AG08395 (cell line): Measurements from ENCODE around the gene SPATS2.
"Not testable (repeated sequence)": the region's sequence is repeated elsewhere in the genome, so short reads cannot be mapped to it uniquely, and the experiment has no call there.

Experiments used
- DNase-seq: peaks from one replicate; pipeline ENCODE4 v3.0.0; 2012; ENCODE audit warnings: mixed read lengths, low spot score

Gene SPATS2

DNA sequence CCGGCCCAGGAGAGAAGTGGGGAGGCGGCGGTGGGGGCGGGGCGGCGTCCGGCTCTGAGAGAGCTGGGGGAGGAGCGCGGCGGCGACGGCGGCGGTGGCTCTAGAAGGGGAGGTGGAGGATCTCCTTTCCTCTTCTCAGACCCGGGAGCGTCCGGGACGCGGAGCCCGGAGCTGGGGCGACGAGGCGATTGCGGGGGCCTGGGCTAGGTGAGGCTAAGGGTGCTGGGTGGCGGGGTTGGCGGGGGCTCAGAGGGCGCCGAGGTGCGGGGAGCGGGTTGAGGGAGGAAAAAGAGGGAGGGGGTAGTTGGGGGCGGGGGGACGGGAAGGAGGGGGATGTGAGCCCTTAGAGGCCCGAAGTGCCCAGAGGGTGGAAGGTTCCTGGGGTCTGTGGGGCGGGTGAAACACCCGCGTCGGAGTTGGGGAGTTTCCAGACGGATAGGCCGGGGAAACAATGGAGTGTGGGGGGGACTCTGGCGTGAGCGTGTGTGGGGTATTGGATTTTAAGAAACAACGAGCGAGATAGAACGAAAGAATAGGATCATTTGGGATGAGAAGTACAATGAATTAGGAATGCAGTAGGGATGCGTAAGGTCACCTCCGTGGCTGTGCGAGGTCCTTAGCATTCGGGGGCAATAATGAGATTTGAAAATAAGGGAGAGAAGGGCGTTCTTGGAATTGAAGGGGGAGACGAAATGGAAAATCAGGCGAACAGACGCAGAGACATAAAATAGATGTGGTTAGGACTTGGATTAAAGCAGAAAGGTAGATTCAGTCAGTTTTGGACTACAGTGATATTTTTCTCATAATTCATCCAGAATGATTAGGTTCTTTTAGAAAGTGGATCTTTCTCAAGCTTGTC is at the start of gene SPATS2:
Gene SPATS2, plus strand, starts transcription at position 82 of the 859 bp plus-strand sequence. CDS start 93,551 bp downstream, outside the sequence.
- DNase-seq = no peak

DNA sequence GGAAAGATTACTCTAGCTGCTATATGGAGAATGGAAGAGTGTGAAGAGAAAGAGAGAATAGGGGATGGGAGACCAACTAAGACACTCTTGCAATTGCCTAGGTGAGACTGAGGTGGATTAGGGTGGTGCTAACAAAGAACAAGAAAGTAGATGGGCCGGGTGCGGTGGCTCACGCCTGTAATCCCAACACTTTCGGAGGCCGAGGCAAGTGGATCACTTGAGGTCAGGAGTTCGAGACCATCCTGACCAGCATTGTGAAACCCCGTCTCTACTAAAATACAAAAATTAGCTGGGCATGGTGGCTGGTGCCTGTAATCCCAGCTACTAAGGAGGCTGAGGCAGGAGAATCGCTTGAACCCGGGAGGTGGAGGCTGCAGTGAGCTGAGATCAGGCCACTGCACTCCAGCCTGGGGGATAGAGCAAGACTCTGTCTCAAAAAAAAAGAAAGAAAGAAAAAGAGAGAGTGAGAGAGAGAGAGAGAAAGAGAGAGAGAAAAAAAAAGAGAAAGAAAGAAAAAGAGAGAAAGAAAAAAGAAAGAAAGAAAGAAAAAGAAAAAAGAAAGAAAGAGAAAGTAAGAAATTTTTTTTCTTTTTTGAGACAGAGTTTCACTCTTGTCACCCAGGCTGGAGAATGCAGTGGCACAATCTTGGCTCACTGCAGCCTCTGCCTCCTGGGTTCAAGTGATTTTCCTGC is 46.7 kb upstream of the SPATS2 start:
- not testable (repeated sequence) for DNase-seq

DNA sequence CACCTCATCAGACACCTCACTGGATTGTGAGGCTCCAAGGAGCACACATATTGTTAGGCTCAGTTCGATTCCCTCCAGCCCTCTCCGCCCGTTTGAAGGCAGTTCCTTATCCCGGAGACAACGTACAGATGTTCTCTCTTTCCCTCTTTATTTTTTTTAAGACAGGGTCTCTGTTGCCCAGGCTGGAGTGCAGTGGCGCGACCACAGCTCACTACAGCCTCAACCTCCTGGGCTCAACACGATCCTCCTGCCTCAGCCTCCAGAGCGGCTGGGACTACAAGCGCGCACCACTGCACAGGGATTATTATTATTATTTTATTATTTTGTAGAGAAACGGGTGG is 44.9 kb upstream of the SPATS2 start:
- no peak for DNase-seq

DNA sequence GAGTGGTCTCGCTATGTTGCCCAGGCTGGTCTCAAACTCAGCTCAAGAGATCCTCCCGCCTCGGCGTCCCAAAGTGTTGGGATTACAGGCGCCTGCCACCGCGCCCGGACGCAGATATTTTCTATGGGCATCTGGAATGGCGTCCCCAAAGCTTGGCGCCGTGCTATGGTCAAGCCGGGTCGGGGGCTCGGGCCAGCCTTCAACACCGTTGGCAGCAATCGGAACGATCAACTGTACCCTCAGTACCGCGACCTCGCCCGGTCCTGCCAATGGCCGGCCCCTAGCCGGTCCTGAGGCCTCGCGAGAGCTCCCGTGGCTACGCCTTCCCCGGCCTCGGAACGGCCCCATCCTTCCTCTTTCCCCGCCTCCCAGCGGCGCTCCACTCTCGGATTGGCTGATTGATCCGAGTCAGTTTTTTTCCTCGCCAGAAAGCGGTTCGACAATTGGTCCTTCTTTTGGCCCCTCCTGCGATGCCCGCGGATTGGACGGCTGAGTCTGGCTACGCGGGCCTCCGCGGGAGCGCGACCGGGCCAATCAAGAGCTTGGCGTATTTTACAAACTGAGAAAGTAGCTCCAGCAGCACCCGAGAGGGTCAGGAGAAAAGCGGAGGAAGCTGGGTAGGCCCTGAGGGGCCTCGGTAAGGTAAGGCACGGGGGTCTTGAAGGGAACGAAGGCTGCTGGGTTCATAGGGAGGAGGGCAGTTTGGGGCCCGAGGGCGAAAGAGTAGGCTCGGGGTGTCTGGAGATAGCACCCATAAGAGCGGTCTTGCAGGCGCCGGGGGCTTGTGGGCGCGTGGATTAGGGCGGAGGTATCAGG is 44.3 kb upstream of the SPATS2 start, which contains the start of gene TROAP:
Gene TROAP, plus strand, starts transcription at position 548 of the 816 bp plus-strand sequence. CDS start 354 bp downstream, outside the sequence.
- peak; percentile 100 for DNase-seq

DNA sequence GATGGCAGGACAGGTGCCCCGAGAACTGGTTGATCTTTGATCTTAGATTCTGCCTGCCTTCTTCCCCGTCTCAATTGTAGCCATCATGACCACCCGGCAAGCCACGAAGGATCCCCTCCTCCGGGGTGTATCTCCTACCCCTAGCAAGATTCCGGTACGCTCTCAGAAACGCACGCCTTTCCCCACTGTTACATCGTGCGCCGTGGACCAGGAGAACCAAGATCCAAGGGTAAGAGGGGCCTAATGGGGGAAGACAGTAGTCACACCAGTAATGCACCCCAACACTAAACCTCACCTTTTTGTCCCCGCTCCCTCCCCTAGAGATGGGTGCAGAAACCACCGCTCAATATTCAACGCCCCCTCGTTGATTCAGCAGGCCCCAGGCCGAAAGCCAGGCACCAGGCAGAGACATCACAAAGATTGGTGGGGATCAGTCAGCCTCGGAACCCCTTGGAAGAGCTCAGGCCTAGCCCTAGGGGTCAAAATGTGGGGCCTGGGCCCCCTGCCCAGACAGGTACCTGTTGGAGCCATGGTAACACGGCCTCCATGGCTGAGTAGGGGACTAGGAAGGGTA is 43.7 kb upstream of the SPATS2 start:
- no peak for DNase-seq

DNA sequence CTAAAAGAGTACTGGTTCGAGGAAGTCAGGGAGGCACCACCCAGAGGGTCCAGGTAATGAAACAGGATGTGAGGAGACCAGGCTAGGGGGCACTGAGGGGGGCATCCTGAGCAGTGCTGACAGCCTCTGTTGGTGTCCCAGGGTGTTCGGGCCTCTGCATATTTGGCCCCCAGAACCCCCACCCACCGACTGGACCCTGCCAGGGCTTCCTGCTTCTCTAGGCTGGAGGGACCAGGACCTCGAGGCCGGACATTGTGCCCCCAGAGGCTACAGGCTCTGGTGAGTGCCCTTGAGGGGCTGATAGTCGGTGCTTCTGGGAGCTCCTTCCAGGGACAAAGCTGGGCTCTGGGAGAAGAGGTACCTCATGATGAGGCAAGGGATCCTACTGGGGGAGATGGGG is 41.7 kb upstream of the SPATS2 start:
- DNase-seq = no peak

DNA sequence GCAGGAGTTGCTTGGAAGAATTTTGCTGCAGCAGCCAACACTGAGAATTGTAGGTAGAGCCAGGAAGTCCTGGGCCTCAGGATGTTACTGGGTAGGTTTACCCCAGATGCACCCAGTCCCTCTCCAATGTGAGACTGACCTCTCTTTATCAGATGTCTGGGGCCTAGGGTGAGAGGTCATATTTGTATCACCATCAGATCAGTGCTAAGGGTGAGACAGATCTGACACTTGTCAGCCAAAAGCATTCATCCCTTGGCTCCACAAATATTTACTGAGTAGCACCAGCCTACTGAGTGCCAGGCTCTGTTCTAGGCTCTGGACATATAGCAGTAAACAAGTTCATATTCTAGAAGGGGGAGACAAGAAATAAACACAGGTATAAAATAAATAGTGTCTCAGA is 39.9 kb upstream of the SPATS2 start:
- no peak for DNase-seq

DNA sequence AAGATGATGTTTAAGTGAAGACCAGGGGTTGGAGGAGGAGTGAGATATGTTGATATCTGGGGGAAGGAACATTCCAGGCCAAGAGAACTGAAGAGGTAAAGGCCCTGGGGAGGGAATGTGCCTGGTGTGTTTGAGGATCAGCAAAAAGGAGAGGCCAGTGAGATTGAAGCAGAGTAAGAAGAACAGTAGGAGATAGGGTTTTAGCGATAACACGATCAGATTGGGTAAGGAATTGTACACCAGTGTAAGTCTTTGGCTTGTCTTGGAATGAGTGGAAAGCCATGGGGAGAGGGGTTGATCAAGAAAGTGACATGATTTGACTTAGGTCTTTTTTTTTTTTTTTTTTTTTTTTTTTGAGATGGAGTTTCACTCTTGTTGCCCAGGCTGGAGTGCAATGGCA is 39.4 kb upstream of the SPATS2 start:
- no peak for DNase-seq

DNA sequence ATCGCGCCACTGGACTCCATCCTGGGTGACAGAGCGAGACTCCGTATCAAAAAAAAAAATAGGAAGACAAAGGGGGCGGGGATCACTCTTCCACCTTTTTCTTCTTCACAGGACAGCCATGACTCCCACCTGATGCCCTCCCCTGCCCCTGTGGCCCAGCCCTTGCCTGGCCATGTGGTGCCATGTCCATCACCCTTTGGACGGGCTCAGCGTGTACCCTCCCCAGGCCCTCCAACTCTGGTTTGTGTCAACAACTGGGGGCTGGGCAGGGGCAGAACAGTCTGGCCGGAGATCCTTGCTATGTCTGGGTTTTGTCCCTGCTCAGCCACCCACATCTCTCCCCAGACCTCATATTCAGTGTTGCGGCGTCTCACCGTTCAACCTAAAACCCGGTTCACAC is 38.4 kb upstream of the SPATS2 start:
- no peak for DNase-seq

DNA sequence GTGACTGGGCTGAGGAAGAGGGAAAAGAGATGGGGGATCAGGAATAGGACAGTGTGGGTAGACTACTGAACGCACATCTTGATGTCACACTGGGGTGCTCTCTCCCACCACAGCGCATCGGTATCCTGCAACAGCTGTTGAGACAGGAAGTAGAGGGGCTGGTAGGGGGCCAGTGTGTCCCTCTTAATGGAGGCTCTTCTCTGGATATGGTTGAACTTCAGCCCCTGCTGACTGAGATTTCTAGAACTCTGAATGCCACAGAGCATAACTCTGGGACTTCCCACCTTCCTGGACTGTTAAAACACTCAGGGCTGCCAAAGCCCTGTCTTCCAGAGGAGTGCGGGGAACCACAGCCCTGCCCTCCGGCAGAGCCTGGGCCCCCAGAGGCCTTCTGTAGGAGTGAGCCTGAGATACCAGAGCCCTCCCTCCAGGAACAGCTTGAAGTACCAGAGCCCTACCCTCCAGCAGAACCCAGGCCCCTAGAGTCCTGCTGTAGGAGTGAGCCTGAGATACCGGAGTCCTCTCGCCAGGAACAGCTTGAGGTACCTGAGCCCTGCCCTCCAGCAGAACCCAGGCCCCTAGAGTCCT is 37.1 kb upstream of the SPATS2 start:
- DNase-seq = no peak

DNA sequence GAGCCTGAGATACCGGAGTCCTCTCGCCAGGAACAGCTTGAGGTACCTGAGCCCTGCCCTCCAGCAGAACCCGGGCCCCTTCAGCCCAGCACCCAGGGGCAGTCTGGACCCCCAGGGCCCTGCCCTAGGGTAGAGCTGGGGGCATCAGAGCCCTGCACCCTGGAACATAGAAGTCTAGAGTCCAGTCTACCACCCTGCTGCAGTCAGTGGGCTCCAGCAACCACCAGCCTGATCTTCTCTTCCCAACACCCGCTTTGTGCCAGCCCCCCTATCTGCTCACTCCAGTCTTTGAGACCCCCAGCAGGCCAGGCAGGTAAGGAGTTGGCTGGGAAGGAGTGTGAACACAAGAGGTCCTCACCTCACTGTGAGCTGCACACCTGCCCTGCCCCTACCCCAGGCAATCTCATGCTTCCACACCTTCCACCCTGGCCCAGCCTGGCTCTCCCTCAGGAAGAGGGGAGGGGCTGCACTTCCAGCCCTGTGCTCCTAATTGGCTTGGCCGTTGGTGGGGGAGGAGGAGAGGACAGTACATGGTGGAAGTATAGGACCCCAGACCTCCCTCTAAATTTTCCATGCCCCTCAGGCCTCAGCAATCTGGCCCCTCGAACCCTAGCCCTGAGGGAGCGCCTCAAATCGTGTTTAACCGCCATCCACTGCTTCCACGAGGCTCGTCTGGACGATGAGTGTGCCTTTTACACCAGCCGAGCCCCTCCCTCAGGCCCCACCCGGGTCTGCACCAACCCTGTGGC is 36.5 kb upstream of the SPATS2 start:
- DNase-seq = no peak

DNA sequence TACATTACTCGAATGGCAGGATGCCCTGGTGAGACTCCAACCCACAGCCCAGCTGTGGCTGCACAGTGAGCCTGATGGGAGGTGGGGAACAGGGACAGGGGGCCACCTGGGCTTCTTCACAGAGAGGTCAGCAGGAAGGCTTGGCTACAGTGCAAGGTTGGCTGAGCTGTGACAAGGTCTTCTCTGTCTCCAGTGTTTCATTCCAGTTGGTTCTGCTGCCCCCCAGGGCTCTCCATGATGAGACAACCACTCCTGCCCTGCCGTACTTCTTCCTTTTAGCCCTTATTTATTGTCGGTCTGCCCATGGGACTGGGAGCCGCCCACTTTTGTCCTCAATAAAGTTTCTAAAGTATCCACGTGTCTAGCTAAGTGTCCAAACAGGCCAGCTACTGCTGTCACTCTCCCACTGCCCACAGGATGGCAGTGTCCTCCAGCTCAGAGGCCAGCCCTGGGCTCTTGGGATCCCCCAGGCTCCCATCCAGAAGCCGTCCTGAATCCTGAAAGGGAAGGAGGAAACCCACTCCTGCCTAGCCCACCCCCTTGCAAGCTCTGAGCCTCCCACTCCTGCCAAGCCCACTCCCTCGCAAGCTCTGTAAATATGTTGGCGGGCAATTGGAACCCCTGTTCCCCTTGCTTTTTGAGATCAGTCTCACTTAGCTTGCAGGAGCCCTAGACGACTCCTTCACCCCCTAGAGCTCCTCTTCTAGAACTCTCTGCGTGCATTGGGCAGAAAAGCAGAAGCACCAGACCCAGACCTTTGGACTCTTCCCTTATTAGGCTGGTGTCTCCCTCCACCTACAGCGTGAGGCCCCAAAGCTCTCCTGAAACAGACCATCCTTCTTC is 35.7 kb upstream of the SPATS2 start:
- DNase-seq = peak; percentile 86

DNA sequence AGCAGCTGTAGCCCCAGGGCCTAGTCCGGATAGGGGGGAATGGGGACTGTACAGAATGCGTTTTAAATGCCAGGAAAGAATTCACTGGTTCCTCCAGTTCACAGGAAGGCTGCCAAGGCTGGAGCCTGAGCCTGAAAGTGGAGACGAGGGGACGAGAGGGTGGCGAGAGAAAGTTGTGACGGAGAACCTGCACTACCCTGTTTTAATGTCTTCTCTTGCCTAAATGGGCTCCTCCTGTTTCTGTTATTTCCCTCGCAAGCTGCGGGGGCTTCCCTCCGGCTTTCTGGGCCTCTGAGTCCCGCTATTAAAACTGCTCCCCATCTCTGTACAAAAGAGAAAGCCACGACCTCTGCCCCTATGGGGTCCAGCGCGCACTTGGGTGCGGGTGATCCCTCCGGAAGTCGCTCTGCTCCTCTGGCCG is 34.8 kb upstream of the SPATS2 start:
- DNase-seq = no peak

DNA sequence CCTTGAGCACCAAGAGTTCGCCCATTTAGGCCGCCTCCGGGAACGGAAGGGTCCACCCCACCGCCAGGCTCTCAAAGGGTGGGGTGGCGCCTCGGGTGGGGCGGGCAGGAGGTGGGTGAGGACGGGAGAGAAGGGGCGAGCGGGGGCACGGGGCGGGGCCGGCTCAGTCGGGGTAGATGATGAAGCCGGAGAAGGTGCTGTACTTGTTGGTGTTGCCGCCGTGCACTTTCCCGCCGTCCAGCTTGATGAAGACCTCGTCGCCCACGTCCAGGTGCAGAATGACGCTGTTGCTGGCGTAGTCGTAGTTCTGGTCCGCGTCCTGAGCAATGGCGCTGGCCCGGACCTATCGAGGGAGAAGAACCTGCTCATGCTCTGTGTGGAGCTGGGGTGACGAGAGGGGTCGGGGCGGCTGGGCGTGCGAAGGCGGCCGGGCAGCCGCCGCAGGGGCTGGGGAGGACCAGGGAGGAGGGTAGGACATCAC is 34.3 kb upstream of the SPATS2 start:
- no peak for DNase-seq

DNA sequence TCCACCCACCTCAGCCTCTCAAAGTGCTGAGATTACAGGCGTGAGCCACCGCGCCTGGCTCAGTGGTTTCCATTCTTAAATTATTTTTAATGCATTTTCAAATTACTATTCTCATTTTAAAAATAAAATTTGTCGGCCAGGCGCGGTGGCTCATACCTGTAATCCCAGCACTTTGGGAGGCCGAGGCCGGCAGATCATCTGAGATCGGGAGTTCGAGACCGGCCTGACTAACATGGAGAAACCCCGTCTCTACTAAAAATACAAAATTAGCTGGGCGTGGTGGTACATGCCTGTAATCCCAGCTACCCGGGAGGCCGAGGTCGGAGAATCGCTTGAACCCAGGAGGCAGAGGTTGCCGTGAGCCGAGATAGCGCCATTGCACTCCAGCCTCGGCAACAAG is 33.5 kb upstream of the SPATS2 start:
- not testable (repeated sequence) for DNase-seq

DNA sequence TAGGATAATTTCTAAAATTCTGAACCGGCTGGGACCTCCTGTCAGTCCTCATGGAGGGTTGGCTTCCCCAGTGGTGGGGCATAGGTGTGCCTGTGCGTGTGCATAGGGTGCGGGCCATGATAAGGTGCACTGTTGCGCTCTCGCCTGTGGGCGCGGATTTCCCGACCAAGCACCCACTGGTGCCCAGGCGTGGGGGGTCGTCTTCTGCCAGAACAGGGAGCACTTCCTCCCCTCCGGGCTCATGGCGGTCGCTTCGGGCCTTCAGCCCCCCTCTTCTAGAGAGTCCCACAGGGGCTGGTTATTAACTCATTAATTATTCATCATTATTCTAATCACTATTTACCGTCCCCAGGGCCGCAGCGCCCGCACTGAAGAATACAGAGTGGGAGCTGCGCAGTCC is 33.0 kb upstream of the SPATS2 start:
- no peak for DNase-seq

DNA sequence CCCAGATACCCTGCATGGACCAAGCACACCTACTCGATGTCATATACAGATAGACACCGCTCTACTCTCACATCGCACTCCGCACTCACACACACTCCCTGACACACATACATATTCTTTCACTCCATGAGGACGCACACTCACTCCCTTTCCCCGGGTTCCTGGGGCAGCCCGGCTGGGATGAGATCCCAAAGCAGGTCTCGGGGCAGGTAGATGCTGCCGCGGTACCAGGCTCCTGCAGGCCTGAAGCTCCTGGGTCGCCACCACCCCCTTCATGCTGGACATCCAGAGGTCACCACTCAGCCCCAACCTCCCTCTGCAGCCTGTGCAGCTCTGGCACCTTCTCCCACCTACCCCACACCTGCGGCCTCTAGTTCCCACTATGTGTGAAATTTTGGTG is 32.6 kb upstream of the SPATS2 start:
- no peak for DNase-seq

DNA sequence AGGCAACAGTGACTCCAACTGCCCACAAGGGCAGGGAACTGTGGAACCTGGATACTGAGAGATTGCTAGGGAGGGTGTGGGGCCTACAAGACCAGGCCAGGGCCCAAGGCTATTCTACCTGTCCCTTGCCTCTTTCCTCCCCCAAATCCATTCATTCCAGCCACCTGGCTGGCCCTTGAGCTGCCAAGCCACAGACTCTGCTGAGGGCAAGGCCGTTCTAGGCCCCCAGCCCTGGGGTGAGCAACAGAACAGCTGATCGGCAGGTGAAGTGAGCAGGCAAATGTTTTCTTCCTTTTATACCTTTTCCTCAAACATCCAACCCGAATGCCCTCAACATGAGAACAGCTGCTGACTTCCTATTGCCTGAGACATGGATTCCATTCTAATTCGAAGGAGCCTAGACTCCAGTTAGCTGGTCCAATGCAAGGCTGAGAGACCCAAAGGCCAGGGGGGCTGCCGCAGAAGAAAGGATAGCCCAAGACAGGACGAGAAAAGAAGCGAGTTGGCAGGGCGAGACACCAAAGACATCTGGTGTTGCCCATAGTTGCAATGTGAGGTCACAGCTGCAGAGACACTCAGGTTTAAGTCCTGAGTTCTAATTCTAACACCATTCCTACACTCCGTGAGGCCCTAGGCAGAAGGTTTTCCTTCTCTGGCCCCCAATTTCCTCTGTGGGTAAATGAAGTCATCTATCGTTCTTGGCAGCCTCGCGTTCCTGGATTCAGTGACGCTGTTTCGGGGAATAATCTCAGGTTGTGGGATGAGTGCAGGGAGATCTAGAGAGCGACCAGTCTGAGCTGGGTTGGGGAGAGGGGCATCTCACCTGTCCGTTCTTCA is 31.9 kb upstream of the SPATS2 start:
- DNase-seq = no peak
